Cerebellar cortex (tissue), 1 donor: ENCODE measurements around the gene FCMR.
"Not testable (repeated sequence)": the region's sequence is repeated elsewhere in the genome, so short reads cannot be mapped to it uniquely, and the experiment has no call there.

Experiments
- DNase-seq: peaks from one replicate; pipeline ENCODE4 v3.0.0-alpha.2; 2015; ENCODE audit warnings: low spot score

Gene FCMR

DNA sequence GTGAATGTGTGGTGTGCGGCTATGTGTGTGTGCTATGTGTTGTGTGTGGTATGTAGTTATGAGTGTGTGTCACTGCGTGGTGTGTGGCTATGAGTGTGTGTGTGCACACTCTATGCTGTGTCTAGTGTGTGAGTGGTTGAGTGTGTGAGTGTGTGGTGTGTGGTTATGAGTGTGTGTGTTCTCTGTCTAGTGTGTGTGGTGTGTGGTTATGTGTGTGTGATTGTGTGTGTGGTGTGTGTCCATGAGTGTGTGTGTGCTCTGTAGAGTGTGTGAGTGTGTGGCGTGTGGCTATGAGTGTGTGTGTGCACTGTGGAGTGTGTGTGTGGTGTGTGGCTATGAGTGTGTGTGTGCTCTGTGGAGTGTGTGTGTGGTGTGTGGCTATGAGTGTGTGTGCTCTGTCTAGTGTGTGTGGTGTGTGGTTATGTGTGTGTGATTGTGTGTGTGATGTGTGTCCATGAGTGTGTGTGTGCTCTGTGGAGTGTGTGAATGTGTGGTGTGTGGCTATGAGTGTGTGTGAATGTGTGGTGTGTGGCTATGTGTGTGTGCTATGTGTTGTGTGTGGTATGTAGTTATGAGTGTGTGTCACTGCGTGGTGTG lies 2.3 kb upstream of the FCMR start:
- DNase-seq, result not testable (repeated sequence)

DNA sequence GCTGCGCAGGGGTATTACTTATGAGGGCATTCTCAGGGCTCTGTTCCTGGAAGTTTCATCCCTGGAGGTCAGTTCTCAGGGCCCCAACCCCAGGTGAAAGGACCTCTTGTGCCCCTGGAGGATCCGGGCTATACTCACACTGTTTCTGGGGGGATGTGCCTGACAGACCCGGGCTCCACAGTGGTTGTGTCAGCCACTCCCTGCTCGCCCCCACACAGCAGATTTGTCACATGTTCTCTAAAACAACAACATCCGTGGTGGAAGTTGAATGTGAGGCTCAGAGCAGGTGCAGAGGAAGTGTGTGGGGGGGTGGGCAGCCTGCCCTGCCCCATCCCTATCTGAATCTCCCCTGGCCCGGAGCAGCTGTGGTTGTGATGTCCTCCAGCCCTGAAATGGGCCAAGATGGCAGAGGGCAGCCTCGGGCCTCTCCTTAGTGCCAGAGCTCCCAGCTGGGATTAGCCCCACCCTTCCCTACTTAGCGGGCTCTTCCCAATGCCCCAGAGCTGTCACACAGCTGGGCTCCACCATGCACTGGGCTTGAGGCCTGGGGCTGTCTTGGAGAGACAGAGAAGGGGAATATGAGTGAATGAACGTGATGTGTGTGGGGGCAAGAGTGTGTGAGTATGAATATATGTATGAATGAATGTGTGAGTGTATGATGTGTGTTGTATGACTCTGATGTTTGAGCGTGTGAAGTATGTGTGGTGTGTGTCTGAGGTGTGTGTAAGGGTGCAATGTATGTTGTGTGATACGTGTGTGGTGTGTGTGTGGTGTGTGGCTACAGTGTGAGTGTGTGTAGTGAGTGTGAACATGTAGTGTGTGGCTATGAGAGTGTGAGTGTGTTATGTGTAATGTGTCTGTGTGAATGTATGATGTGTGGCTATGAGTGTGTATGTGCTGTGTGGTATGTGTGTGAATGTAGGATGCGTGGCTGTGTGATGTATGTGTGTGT lies 1.5 kb upstream of the FCMR start:
- no peak for DNase-seq

DNA sequence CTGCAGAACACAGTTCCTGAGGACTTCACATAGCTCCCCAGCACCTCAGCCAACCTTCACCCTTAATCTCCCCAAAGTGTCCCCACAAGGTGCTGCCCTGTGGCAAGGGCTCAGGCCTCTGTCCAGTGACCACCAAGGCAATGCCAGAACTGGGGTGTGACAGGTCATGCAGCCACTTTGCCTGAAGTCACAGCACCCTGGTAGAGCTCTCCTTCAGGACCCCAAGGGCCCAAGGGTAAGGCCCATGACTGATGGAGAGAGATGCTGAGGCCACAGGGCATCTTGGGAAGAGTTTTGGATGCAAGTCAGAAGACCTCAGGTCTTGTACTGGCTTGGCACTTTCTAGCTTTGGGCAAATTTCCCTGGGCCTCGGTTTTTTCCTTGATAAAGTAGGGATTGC lies 783 bp upstream of the FCMR start:
- DNase-seq, result no peak

DNA sequence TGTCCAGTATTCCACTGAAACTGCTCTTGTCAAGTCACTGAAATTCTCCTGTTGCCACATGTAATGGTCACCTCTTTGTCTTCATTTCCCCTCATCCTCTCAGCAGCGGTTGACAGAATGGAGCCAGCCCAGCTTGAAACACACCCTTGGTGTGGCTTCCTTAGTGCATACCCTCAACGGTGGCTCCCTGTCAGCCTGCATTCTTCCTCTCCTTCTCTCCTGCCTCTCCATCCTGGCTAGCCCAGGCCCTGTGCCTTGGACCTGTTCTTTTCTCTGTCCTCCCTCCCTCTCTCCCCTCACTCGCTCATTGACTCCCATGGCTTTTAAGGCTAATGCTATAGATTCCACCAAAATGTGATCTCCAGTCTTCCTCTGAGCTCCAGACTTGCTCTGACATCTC lies 3.7 kb downstream of the FCMR start:
- DNase-seq, result no peak

DNA sequence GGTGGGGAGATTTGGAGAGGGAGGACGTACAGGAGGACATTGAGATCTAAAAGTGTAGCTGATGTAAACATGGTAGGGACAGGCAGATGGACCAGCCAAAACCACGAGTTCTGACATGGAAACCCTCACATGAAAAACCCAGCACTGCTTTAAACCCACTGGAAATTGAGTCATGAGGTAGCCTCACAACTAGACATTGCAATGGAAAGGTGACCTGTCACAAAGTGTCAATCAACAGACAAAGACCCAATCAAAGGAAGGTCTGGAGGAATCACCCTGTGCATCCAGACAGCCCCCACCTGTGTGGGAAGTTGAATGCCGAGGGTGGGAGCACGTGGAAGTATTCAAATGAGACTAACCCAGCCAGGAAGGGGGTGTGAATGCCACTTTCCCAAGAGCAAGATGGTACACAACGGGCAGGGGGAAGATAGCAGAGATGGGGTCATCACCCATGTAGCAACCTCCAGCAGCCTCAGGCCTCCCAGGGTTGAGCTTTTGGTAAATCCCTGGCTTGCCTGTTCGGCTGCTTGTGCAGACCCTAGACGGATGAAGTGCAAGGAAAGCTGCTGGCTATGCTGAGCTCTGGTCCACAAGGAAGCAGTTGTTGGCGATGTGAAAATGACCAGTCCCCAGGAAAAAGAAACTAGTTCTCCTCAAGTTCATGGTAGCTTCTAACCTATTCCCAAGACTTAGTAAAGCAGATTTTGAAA lies 5.6 kb downstream of the FCMR start:
- DNase-seq, result no peak

DNA sequence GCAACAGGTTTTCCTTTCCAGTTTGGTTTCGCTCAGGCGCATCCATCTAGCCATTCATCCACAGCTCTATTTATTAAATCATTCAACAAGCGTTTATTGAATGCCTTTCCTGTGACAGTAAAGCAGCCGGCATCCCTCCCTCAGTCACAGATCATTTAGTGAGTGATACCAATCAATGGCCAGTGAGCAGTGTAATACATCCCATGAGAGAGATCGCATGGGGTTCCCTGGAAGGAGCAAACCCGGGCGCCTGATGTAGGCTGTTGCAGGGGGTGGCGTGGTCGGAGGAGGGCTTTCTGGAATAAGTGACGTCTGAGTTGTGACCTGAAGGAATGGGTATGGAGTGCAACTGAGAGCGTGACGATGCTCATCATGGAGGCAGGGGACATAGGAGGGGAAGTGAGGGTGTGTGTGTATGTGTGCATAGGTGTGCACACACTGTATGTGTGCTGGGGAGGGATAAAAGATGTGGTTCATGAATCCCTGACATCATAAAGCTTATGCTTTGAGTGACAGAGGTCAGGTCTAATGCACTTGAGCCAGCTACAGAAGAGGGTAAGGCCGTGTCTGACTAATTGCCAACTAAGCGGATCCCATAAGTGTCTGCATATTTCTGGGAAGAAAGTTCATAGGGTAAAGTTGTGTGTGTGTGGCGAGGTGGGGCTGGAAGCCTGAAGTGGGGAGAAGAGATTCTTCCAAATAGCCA lies 6.6 kb downstream of the FCMR start:
- DNase-seq, result no peak

DNA sequence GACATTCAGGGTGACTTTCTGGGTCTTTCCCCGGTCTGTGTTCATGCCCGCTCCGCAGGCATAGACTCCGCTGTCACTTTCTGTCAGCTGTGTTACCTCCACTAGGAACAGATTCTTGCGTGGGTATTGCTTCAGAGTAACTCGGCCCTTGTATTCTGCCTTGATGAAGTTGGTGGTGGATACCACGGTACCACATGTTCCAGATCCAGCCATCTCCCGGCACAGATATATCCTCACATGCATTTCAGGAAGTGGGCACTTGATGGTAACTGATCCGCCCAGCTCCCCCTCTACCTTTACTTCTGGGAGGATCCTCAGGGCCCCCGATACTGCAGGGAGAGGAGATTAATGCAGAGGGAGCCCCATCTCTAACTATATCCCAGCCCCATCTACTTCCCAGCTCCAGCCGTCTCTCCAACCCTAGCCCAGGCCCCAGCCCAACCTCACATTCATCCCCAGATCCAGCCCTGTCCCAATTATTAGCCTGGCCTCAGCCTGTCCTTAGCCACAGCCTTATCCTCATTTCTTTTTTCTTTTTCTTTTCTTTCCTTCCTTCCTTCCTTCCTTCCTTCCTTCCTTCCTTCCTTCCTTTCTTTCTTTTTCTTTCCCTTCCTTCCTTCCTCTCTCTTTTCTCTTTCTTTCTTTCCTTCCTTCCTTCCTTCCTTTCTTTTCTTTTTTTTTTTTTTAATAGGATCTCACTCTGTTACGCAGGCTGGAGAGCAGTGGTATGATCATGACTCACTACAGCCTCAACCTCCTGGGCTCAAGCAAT lies 7.8 kb downstream of the FCMR start:
- DNase-seq, result no peak

DNA sequence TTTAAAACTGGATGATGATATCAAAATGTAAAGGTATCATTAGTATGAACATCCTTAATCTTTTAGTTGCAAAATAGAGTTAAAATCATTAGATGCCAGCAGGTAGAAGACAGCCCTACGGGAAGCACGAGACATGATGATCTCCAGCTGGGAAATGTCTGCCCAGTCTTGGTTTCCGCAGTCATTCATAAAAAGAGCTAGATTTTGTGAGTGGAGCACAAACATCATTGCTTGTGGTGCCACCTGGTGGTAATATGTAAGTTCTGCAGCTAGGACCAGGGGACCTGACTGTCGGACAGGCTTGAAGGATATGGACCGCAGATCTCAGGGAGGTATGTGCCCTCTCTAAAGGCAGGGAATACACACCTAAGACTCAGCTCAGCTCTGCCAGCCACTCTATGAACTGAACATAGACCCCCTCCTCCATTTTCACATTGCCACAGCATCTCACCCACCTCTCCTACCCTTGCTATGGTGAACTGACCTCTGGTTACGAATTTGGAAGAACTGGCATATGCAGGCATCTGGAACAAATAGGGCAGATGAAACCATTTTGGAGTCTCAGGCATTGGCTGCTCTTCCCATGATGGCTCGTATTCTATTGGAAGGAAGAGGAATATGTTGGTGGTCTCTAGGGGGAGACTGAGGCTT lies 9.2 kb downstream of the FCMR start:
- peak; percentile 90 for DNase-seq

DNA sequence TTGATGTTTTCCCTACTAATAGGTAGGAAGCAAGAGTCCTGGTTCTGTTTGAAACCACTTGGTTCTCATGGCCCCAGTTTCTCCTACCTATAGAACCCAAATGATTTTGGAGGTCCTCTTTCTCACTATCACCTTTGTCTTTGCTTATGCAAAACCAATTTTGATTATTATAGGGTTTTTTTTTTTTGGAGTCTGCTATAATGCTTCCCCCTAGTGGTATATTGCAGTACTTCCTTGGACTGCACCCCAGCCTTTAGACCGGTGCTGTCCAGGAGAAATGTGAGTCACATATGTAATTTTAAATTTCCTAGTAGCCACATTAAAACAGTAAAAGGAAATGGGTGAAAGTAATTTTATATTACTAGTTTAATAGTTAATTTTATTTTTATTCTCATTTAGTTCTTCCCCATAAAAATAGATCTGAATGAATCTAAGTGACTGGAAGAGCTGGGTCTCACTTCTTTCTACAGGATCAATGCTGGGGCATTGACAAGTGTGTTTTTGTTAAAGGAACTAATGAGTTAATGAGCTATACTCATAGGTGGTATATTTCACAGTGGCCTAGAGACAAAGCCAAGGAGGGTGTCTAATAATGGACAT lies 10.6 kb downstream of the FCMR start:
- DNase-seq, result peak; percentile 45

DNA sequence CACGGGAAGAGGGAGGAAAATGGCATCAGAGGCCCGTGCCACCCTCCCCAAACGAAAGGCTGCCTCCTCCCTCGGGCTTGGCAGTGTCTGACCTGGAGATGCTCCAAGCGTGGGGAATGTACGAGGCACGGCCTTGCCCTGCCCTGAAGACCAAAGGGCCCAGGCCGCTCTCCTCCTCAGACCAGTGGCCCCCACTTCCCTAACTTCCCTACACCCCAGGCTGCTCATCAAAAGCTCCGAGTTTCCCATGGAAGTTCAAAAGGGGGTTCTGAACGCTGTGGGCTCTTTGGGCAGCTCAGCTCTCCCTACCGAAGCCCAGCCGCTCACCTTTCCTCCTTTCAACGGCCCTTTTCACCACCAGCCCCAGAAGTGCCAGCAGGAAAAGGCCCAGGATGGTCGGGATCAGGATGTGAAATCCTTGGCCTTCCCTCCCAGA lies 11.8 kb downstream of the FCMR start:
- DNase-seq, result no peak

DNA sequence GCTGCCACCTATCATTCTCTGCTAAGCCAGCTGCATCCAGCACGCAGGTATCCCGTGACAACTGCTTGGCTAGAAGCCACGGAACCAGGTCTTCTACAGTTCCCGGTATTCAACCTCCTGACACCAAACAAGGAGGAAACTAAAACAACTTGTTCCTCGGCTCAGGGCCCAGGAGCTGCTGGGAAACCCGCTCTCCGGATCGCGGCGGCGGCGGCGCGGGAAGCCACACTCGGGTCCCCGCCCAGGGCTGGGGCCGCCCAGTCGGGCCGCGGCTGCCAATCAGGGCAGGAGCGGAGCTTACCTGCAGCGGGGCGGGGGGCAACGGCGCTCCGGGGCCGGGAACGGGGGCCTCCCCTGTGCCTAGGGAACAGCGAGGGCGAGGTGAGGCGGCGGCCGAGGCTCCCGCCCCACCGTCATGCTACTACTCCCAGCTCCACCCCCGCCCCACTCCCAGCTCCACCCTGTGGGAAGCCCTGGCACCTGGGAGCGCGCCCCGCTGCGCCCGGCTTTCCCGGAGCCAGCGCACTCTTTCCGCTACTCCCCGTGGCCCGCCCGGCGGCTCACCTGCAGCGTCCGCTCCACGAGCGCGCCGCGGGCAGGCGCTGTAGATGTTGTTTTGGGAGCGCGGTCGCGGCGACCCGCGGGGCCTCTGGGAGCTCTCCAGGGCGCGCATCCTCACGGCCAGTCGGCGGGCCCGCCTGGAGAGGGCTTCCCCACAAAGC lies 12.4 kb downstream of the FCMR start:
- DNase-seq, result no peak

DNA sequence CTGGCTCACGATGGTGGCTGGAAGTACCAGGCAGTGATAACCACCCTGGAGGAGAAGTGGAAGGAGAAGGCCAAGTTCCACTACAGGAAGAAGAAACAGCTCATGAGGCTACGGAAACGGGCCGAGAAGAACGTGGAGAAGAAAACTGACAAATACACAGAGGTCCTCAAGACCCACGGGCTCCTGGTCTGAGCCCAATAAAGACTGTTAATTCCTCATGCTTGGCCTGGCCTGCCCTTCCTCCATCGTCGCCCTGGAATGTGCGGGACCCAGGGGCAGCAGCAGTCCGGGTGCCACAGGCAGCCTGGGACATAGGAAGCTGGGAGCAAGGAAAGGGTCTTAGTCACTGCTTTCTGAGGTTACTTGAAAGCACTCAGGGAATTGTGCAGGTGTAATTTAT lies 13.7 kb downstream of the FCMR start:
- no peak for DNase-seq

DNA sequence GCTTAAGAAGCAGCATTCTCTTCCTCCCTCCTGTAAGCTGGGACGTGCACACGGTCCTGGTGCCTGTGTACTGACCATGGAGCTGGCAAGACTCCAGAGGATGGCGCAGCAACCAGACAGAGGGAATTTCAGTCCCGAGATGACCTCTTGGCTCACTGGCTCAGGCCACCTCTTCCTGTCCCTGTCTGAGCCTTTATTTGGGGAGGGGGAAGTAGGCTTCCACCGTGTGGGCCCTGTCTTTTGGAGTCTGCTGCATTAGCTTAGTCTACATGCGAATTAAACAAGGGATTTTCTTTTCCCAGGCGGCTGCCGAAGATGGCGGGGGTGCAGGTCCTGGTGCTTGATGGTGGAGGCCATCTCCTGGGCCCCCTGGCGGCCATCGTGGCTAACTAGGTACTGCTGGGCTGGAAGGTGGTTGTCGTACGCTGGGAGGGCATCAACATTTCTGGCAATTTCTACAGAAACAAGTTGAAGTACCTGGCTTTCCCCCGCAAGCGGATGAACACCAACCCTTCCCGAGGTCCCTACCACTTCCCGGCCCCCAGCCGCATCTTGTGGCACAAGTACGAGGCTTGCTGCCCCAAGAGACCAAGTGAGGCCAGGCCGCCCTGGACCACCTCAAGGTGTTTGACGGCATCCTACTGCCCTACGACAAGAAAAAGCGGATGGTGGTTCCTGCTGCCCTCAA lies 14.3 kb downstream of the FCMR start:
- DNase-seq, result no peak

DNA sequence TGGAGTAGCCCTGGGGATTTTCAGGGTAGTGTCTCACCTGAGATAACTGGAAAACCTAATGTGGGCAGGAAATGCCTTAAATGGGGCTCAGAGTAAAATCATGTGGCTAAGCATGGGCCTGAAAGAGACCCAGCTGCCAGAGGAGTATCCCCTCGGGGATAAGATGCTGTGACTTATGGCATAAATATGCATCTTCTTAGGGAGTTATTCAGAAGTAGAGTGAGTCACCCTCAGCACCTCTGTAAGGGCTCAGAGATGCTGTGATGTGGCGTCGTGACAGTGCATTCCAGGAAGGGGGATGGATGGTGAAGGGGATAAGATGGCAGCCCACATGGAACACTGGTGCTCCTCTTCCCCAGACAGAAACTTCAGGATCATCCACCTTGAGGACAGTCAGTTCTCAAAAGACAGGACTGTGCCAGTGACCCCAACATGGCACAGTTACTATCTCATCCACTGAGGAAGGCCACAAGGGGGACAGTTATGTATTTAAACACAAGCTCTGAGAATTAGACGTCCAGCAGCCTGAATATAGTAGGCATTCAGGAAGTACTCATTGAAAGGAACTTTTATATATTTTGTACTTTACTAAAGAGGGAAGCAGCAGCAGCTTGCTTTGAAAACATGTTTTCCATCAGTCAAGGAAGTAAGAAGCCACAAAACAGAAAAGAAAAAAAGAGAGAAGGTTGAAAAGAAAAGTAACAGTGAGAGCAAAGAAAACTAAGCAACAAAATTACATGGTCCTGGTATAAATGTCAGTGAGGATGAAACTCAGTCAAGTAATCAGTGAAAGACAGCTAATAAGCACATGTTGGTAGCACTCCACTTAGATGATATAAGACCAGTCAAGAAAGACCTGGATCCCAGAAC lies 16.2 kb downstream of the FCMR start:
- DNase-seq, result no peak

DNA sequence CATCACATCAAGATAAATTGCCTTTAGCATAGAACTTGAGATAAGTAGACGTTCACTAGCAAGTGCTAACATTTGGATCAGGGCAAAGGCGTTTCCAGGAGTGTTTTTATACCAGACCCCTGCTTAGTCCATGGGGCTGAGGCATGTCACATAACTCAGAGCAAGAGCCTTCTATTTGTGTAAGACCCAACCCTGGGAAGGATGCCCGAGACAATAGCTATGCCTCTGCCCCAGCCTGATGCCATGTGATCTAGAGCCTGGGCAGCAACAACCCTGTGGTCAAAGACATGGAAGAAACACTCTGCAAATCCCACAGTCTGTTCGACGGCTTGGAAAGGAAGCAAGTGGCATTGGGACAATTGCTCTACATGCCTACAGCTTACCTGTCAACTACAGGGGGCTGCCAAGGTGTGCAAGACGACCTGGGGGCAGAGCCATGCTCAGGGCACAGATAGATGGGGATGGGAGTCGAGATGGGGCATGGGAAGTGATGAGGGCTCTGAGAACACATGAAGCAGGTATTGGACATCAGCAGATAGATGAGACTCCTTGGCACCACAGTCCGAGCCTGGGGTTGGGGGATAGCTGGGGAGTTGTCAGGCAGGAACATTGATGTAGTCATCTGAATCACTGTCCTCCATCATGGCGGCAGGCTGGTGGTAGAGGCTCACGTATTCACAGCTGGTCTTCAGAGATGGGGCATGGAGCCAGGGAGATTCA lies 17.2 kb downstream of the FCMR start:
- no peak for DNase-seq

DNA sequence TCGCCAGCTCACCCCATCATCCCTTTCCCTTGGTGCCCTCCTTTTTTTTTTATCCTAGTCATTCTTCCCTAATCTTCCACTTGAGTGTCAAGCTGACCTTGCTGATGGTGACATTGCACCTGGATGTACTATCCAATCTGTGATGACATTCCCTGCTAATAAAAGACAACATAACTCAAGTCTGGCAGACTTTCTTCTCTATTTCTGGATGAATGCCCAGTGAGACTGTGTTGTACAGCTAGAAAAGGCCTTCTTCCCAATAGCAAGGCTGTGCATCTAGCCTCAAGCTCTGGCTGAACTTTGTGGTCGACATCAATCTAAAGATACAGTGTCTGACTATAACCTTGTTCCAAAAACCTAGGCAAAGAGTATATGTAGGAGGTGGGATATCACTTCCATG lies 18.1 kb downstream of the FCMR start:
- DNase-seq, result no peak

DNA sequence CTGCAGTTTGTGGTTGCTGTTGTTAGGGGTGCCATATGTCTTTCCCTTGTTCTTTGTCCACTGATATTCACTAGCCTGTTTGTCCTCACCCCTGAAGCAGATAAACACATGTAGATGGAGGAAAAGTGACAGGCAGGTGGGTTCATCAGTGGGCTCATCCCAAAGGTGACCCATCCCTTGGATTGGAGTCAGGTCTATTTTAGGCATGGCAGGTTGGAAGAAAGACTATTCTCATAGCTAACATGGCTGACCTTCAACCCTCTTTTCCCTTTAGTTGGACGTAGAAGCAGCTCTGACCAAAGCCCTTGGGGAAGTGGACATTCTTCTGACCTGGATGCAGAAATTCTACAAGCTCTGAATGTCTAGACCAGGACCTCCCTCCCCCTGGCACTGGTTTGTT lies 19.0 kb downstream of the FCMR start:
- no peak for DNase-seq

DNA sequence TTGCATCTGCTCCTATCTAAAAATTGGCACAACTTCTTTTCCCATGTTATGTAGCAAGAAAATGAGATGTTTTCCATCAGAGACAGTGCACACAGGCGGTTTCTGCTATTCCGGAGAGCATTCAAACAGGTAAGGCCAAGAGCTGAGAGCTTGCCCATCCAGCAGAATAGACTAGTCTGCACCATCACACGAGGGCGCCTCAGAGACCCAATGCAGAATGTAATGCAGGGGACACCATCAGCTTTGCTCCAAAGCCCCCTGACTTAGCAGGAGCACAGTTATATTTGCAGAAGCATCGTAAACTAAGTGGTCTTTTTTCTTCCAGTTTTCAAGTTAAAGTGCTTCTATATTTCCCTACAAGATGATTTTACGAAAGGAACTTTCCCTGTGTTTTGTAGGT lies 19.8 kb downstream of the FCMR start:
- DNase-seq, result no peak
